Hepatocyte (in vitro differentiated cells): ENCODE measurements around the gene AK2. TPM values are rescaled to one million over a fixed set of nuclear protein-coding genes. Genes with fewer than 3 reads are reported as not detected.

Experiments
- DNase-seq: peaks from one replicate; pipeline ENCODE4 v3.0.0-alpha.2; 2016; ENCODE audit warnings: low spot score
- H2AFZ ChIP-seq: fragments of 200-600 bp; sonication (generic); 2 replicates; pipeline ENCODE4 v1.6.0; 2016; ENCODE audit warnings: antibody characterized with exemption, mild to moderate bottlenecking
- H3K27ac ChIP-seq: fragments of 200-600 bp; sonication (generic); 2 replicates; pipeline ENCODE4 v1.5.1; 2016; ENCODE audit warnings: mild to moderate bottlenecking
- H3K27me3 ChIP-seq: fragments of 200-600 bp; sonication (generic); 2 replicates; pipeline ENCODE4 v1.6.1; 2016
- H3K36me3 ChIP-seq: fragments of 200-600 bp; sonication (generic); replicated peaks from 2 replicates; pipeline ENCODE4 v1.5.1; 2016; ENCODE audit warnings: low read depth; ENCODE audit not compliant: insufficient read depth
- H3K4me1 ChIP-seq: fragments of 200-600 bp; sonication (generic); 2 replicates; pipeline ENCODE4 v1.5.1; 2016; ENCODE audit warnings: mild to moderate bottlenecking, moderate library complexity; ENCODE audit not compliant: insufficient read depth
- H3K4me2 ChIP-seq: fragments of 200-600 bp; sonication (generic); 2 replicates; pipeline ENCODE4 v1.6.0; 2016
- H3K4me3 ChIP-seq: fragments of 200-600 bp; sonication (generic); 2 replicates; pipeline ENCODE4 v1.5.1; 2016; ENCODE audit warnings: mild to moderate bottlenecking
- H3K79me2 ChIP-seq: fragments of 200-600 bp; sonication (generic); 2 replicates; pipeline ENCODE4 v1.6.0; 2017; ENCODE audit warnings: mild to moderate bottlenecking
- H3K9me2 ChIP-seq: fragments of 200-600 bp; sonication (generic); replicated peaks from 2 replicates; pipeline ENCODE4 v1.6.0; 2017; ENCODE audit warnings: mild to moderate bottlenecking; ENCODE audit not compliant: insufficient read depth
- H3K9me3 ChIP-seq: fragments of 200-600 bp; sonication (generic); 2 replicates; pipeline ENCODE4 v1.5.1; 2016; ENCODE audit warnings: low read depth, mild to moderate bottlenecking
- H4K20me1 ChIP-seq: fragments of 200-600 bp; sonication (generic); 2 replicates; pipeline ENCODE4 v1.6.0; 2016; ENCODE audit warnings: mild to moderate bottlenecking; ENCODE audit not compliant: insufficient read depth, poor library complexity, severe bottlenecking
- CTCF ChIP-seq: fragments of 200-600 bp; sonication (generic); IDR thresholded peaks from 2 replicates; pipeline ENCODE4 v1.5.1; 2016; ENCODE audit warnings: antibody characterized with exemption, mild to moderate bottlenecking; ENCODE audit not compliant: poor library complexity
- EZH2 ChIP-seq: fragments of 200-600 bp; sonication (generic); IDR thresholded peaks from 2 replicates; pipeline ENCODE4 v1.6.1; 2016; ENCODE audit warnings: antibody characterized with exemption, mild to moderate bottlenecking, borderline replicate concordance
- EZH2phosphoT487 ChIP-seq: fragments of 200-600 bp; sonication (generic); IDR thresholded peaks from one replicate; pipeline ENCODE4 v1.6.1; 2018; ENCODE audit warnings: antibody characterized with exemption, mild to moderate bottlenecking, low read depth, moderate library complexity; ENCODE audit not compliant: unreplicated experiment, severe bottlenecking
- WGBS: methylation state at CpG from one replicate; pipeline ENCODE4 v1.1.6; 2016; ENCODE audit warnings: low lambda C conversion rate; ENCODE audit errors: missing lambda C conversion rate; 5-methylcytosine and 5-hydroxymethylcytosine counted together
- polyA plus RNA-seq: library from polyadenylated mRNA; unstranded; fragments of >200 nt; fragmentation: Nextera tagmentation; extraction: Ambion mirVana; gene quantifications from 2 replicates; pipeline ENCODE4 v1.2.1, GENCODE V29; 2016
- total RNA-seq: library from RNA; depleted of rRNA; stranded (reverse); fragments of >200 nt; gene quantifications from 2 replicates; pipeline ENCODE4 v1.2.3, GENCODE V29; 2014

The AK2 gene
- total and polyA plus RNA-seq, 2 experiments from 2014 or later: 120 to 147 TPM

GRCh38 chr1:33018112-33018511 is 18.6 kb downstream of the AK2 start:
- Histone ChIP-seq H3K27me3 (no peaks in the 10 kb centered on the region), H3K4me2 (no peak overlapping the region), H2AFZ (no peak overlapping the region), H3K4me1 (peaks cover 6% of the 10 kb centered on the region), H3K79me2 (peaks cover 13% of the 10 kb centered on the region), H3K4me3 (no peak overlapping the region), H3K9me2 (no peaks in the 10 kb centered on the region), H3K9me3 (no peaks in the 10 kb centered on the region), H3K36me3 (no peaks in the 10 kb centered on the region), H4K20me1 (no peaks in the 10 kb centered on the region), H3K27ac (no peak overlapping the region)
- DNase-seq: no peak
- 97% methylated on average over 3 of the region's 3 CpGs for WGBS
- TF ChIP-seq EZH2phosphoT487 (no peak), CTCF (no peak), EZH2 (no peak)

- Histone ChIP-seq H4K20me1 (no peaks in the 10 kb centered on the region), H3K9me3 (no peaks in the 10 kb centered on the region), H3K36me3 (no peaks in the 10 kb centered on the region), H3K79me2 (peaks cover 13% of the 10 kb centered on the region), H3K4me2 (no peak overlapping the region), H3K27ac (no peak overlapping the region), H3K4me1 (peaks cover 3% of the 10 kb centered on the region), H3K4me3 (no peak overlapping the region), H3K9me2 (no peaks in the 10 kb centered on the region), H3K27me3 (no peaks in the 10 kb centered on the region), H2AFZ (no peak overlapping the region)
- TF ChIP-seq CTCF (no peak), EZH2phosphoT487 (no peak), EZH2 (no peak)
- no peak for DNase-seq
- WGBS: 89% methylated on average over 2 of the region's 2 CpGs
Observed at GRCh38 chr1:33017175-33017574, 19.5 kb downstream of the AK2 start.

GRCh38 chr1:33015216-33015615 is 21.5 kb downstream of the AK2 start:
- Histone ChIP-seq H3K9me2 (no peaks in the 10 kb centered on the region), H3K4me1 (peaks cover 8% of the 10 kb centered on the region), H3K27ac (no peak overlapping the region), H3K79me2 (peaks cover 6% of the 10 kb centered on the region), H3K4me2 (no peak overlapping the region), H3K36me3 (no peaks in the 10 kb centered on the region), H4K20me1 (no peaks in the 10 kb centered on the region), H3K27me3 (no peaks in the 10 kb centered on the region), H2AFZ (no peak overlapping the region), H3K9me3 (no peaks in the 10 kb centered on the region), H3K4me3 (no peak overlapping the region)
- no peak for DNase-seq
- TF ChIP-seq EZH2: no peak
- WGBS: 98% methylated on average over 2 of the region's 2 CpGs

- H3K9me3 ChIP-seq: no peaks in the 10 kb centered on the region
- no peak overlapping the region for H2AFZ ChIP-seq
- no peak overlapping the region for H3K27ac ChIP-seq
- no peaks in the 10 kb centered on the region for H4K20me1 ChIP-seq
- peaks cover 8% of the 10 kb centered on the region for H3K4me1 ChIP-seq
- TF ChIP-seq CTCF: no peak
- no peak for TF ChIP-seq EZH2
- TF ChIP-seq EZH2phosphoT487: no peak
- peaks cover under 1% of the 10 kb centered on the region for H3K79me2 ChIP-seq
- no peak overlapping the region for H3K4me3 ChIP-seq
- no peaks in the 10 kb centered on the region for H3K27me3 ChIP-seq
- WGBS: 90% methylated on average over 8 of the region's 8 CpGs
- H3K36me3 ChIP-seq: no peaks in the 10 kb centered on the region
- H3K9me2 ChIP-seq: no peaks in the 10 kb centered on the region
- H3K4me2 ChIP-seq: no peak overlapping the region
- DNase-seq: no peak
Observed at GRCh38 chr1:33014464-33015163, 22.1 kb downstream of the AK2 start.
